H1 (cell line): ENCODE measurements around the gene NEK3.

Source experiments
- CTCF ChIP-seq, 3 experiments: IDR thresholded peaks; 1 replicate in 2 of 3; 2 replicates in 1 of 3; pipeline versions ENCODE4 v1.5.1 to v1.6.1; 2011; ENCODE audit warnings: low read length in 3 of 3, mild to moderate bottlenecking in 3 of 3, inconsistent platforms in 2 of 3, low read depth in 1 of 3, moderate library complexity in 1 of 3; ENCODE audit not compliant: insufficient read depth in 1 of 3; ENCODE audit errors: control extremely low read depth in 1 of 3
- EP300 ChIP-seq, 2 experiments: IDR thresholded peaks; 1 replicate in 1 of 2; 2 replicates in 1 of 2; pipeline ENCODE4 v1.6.1; 2011 to 2012; ENCODE audit warnings: low read depth in 2 of 2, low read length in 2 of 2, mild to moderate bottlenecking in 2 of 2, borderline replicate concordance in 1 of 2, inconsistent platforms in 1 of 2, moderate library complexity in 1 of 2
- POLR2A ChIP-seq, 2 experiments: IDR thresholded peaks; 1 replicate in 1 of 2; 2 replicates in 1 of 2; pipeline ENCODE4 v1.6.1; 2011; ENCODE audit warnings: low read depth in 2 of 2, low read length in 2 of 2, mild to moderate bottlenecking in 2 of 2; ENCODE audit errors: control extremely low read depth in 1 of 2
- POLR2AphosphoS5 ChIP-seq: IDR thresholded peaks from 2 replicates; pipeline ENCODE4 v1.6.1; 2011; ENCODE audit warnings: low read depth, low read length
- SP2 ChIP-seq: IDR thresholded peaks from 2 replicates; pipeline ENCODE4 v1.6.1; 2012; ENCODE audit warnings: mild to moderate bottlenecking, low read length, inconsistent platforms
- SRF ChIP-seq: IDR thresholded peaks from 2 replicates; pipeline ENCODE4 v1.6.1; 2011; ENCODE audit warnings: mild to moderate bottlenecking, low read depth, low read length, moderate library complexity
- YY1 ChIP-seq: IDR thresholded peaks from 2 replicates; pipeline ENCODE4 v1.6.1; 2011; ENCODE audit warnings: low read depth, mild to moderate bottlenecking, low read length

- TF ChIP-seq POLR2A (IDR thresholded peaks at IDR 0.05; ENCODE audit: control extremely low read depth in 1 of 2, low read depth in 2 of 2, low read length in 2 of 2) = no peak
- TF ChIP-seq SP2 = no peak
- TF ChIP-seq CTCF (IDR thresholded peaks at IDR 0.05; ENCODE audit: control extremely low read depth in 1 of 3, insufficient read depth in 1 of 3, low read depth in 1 of 3, low read length in 3 of 3) = no peak
- no peak for TF ChIP-seq SRF
- no peak for TF ChIP-seq EP300 (IDR thresholded peaks at IDR 0.05; ENCODE audit: borderline replicate concordance in 1 of 2, low read depth in 2 of 2, low read length in 2 of 2)
- TF ChIP-seq POLR2AphosphoS5 = no peak
- no peak for TF ChIP-seq YY1
Measured at GRCh38 chr13:52130641-52131040, 28.8 kb downstream of the NEK3 start.
